HG02970 (cell line): ENCODE data around the gene INSR.
"Not testable (repeated sequence)": the region's sequence is repeated elsewhere in the genome, so short reads cannot be mapped to it uniquely, and the experiment has no call there.

Experiments used
- ATAC-seq: cut with Tn5 transposase; IDR thresholded peaks from one replicate; pipeline ENCODE4 v1.9.1; 2021; ENCODE audit warnings: mild to moderate bottlenecking, moderate library complexity, moderate number of reproducible peaks; ENCODE audit not compliant: unreplicated experiment, low FRiP score

The INSR gene

DNA sequence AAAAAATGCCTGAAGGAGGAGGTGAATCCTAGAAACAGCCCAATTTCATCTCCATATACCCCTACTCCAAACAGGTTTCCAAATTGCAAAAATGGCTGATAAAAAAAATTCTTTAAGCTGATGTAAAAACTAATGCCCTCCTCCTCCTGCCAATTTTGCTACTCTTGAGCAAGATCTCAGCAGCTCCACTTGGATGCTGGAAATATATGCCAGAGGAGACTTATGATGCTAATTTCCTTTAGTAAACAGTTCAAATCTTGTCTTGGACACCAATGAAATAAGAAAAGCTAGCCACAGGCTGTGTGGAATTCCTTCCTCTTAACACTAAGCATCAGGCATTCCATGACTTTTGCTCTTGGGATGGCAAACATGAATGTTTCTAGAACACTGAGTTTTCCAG, 67.5 kb downstream of the INSR start:
- no peak for ATAC-seq

DNA sequence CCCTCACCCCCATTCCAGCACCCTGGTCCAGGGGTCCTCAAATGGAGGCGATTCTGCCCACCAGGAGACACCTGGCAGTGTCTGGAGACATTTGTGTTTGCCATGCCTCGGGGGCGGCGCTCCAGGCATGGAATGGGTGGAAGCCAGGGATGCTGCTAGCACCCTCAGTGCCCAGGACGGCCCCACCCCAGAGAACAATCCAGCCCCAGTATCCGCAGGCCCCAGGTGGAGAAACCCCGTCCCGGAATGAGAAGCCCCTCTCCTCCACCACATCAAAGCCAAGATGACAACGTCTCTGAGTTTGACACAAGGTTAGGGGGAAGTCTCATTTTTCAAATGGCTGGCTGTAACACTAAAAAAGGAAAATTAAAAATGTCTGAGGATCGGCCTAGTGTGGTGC, 68.5 kb downstream of the INSR start:
- no peak for ATAC-seq

DNA sequence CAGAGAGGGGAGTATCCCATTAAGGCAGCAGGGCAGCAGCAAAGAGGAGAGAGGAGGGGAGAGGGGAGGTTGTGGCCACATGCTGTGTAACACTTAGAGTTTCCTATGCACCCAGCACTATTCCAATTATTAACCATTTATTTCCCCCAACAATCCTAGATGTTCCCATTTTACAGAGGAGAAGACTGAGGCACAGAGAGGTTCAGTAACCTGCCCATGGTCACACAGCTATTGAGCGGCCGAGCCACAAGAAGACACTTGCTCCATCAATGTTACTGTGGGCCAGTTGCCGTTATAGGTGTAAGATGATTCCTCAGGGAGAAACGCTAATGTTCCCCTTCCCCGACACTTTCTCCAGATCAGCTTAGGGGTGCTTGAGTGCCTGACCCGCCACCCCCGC, 69.2 kb downstream of the INSR start:
- no peak for ATAC-seq

DNA sequence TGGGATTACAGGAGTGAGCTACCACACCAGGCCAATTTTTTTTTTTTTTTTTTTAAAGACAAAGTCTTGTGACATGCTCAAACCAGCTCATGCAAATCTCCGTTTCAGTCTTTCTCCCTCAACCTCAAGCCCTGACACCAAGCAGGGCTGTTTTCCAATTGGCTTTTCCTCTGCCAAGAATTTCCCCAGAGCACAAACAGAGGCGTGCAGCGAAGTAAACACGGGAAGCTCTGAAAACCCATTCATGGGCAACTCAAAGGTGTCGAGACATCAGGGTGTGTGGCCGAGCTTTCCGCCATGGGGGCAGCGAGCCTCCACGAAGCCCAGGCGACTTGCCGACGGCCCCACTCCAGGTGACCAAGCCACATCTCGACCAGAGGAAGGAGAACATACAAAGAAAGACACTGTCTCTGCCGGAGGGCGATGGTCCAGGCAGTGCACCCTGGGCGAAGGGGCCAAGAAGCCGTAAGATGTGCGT, 70.0 kb downstream of the INSR start:
- no peak for ATAC-seq

DNA sequence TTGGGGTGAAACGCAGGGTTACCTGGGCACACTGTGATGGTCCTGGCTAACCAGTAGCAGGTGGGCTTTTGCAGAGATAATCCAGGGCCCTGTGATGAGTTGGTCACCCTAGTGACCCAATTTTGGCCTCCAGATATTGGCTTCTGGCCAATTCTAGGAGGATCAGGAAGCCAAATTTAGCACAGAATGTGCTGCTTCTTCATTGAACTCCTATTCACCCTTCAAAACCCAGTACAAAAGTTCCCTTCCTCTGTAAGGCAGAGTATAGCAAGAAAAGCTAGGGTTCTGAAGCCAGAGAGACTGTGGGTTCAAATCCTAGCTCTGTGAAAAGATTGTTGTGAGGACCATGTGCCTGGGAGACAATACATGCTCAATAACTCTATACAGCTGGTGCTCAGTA, 70.8 kb downstream of the INSR start:
- ATAC-seq, result no peak

DNA sequence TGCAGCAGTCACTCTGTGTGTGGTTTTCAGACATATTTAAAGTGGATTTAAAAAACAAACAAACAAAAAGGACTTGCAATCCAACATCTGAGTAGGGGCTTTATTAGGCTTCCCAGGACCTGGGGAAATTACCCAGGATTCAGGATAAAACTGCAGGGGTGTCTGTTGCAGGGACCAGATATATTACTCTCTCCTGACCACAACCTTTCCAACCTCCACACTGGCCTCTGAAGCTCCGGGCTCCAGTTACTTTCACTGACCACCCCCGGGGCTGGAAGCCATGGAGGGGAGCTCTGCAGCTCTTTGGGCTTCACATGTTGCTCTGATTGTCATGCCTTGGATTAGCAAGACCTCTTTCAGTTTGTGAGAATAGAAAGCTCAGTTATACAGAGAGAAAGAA, 75.2 kb downstream of the INSR start:
- no peak for ATAC-seq

DNA sequence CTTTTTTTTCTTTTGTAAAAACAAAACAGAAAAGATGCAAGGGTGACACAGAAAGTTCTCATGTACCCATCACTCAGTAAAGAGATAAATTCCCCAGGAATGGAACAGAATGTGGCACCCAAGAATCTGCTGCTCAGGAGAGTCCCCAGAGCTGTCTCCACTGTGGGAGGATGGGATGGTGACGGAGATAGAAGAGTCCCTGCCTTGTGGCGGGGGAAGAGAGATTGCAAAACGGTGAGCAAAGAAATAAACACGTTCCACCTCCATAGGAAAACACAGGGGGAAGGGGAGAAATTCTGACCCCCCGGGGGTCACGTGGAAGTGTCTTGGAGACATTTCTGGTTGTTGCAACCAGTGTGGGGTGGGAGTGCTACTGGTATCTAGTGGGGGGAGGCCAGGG, 76.4 kb downstream of the INSR start:
- ATAC-seq, result no peak

DNA sequence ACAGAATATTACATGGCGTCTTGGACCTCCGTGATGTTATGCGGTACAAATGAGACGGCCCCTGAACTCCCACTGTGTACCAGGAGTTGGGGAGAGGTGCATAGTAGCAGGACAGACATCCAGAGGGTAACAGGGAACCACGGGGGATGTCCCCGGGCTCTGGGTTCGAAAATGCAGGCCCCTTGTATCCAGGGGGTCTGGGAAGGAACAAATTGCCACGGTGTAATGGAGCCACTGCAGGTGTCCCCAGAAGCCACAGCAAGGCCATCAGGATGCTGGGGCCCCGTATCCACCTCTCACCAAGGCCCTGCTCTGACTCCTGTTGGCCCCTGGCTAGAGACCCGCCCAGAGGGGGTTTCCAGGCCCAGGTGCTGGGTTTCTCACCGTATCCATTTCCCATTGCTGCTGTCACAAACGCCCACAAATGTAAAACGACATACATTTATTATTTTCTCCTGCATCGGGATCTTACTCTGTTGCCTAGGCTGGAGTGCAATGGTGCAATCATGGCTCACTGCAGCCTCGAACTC, 77.8 kb downstream of the INSR start:
- no peak for ATAC-seq

DNA sequence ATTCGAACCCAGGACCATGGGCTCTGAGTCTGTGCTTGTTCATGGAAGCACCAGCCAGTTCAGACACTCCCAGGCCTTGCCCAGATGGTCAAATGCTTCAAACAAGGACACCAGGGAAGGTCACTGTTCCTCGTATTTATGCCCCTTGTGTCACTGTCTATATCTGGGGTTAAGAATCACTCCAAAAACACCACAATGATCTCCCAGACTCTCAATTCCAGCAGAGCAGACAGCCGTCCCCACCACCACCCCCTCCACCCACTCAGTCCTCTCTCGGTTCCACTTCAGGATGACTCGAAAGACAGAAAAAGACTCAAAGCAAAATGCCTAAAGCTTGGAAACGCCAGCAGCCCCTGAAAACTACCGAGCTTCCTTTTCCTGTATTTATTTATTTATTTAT, 79.0 kb downstream of the INSR start:
- no peak for ATAC-seq

DNA sequence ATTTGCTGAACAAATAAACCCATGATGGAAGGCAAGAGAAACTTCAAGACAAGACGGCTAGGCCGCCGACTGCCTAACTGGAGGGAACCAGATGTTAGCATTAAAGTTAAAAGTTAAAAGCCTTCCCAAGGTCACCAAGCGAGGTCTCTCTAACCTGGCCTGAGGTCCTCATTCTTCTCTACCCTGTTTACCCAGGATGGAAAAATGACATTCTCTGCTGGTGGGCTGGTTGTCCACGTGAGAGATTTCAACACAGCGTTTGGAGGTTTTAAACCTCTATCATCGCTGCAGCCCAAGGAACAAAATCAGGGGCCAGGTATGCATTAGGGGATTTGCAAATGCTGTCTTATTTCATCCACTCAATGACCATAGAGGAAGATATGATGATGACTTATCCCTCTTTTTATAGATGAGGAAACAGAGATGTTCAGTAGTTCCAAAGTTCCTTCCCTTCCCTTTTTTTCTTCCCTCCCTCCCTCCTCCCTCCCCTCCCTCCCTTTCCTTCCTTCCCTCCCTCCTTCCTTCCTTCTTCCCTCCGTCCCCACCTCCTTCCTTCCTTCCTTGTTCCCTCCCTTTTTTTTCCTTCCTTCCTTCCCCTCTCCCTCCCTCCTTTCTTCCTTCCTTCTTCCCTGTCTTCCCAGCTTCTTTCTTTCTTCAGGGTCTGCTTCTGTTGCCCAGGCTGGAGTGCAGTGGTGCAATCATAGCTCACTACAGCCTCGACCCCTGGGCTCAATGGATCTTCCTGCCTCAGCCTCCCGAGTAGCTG, 79.7 kb downstream of the INSR start:
- ATAC-seq, result no peak

DNA sequence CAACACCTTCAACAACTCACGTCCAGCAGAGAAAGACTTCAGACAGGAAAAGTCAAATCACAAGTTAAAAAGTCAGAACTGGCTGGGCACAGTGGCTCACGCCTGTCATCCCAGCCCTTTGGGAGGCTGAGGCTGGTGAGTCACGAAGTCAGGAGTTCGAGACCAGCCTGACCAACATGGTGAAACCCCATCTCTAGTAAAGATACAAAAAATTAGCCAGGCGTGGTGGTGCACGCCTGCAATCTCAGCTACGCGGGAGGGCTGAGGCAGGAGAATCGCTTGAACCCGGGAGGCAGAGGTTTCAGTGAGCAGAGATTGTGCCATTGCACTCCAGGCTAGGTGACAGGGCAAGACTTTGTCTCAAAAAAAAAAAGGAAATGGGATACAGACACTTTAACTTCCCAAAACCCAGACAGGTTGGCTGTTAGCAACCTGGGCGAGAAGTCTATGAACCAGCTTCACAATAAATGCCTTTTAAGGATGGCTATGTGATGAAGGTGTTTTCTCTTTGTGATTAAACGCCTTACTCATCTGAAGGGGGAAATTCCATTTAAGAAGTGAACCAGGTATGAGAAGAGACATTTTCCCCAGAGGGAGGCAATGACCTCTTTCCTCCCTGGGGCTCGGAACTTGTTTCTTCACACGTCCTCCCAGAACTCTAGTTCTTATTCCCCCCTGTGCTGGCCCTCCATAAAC, 80.4 kb downstream of the INSR start:
- ATAC-seq, result no peak

DNA sequence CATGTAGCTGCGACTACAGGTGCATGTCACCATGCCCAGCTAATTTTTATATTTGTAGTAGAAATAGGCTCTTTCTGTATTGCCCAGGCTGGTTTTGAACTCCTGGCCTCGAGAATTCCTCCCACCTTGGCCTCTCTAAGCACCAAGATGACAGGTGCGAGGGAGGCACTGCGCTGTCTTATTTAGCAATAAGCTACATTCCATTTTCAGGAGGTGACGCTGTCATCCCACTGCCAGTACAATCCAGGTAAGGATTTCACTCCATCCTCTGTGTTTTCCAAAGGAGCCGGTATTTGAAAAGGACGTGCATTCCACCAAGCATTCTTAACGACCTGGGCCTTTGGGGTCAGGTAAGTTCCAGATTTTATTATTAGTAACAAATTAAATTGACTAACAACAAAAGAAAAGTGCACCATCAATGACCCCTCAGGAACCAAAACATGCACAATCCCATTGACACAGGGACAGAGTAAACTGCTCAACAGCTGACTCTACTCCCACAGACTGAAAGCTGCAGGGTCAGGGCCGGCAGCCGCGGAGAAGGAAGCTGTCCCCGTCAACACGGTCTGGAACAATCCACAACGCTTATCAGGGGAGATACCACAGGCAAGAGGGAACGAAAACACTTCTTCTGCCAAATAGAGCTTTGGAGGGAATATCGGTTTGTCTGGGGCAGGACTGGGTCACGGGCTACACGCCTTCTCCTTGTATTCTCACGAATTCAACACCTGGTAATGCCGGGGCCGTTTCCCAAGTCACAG, 82.8 kb downstream of the INSR start:
- no peak for ATAC-seq

DNA sequence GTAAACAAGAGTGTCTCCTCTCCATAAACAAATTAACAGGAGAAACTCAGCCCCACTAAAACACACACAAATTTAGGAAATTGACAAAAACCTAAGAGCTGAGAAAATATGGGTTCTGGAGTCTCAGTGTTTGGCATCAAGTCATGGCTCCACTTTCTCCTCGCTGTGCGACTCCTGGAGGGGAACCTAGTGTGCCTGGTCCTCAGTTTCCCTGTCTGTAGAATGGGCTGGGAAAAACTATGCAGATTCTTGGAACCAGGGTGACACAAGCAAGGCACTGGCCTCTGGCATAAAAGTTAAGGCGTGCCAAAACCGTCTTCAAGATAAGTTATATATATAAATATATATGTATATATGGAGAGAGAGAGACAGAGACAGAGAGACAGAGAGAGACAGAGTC, 83.9 kb downstream of the INSR start:
- ATAC-seq, result no peak

DNA sequence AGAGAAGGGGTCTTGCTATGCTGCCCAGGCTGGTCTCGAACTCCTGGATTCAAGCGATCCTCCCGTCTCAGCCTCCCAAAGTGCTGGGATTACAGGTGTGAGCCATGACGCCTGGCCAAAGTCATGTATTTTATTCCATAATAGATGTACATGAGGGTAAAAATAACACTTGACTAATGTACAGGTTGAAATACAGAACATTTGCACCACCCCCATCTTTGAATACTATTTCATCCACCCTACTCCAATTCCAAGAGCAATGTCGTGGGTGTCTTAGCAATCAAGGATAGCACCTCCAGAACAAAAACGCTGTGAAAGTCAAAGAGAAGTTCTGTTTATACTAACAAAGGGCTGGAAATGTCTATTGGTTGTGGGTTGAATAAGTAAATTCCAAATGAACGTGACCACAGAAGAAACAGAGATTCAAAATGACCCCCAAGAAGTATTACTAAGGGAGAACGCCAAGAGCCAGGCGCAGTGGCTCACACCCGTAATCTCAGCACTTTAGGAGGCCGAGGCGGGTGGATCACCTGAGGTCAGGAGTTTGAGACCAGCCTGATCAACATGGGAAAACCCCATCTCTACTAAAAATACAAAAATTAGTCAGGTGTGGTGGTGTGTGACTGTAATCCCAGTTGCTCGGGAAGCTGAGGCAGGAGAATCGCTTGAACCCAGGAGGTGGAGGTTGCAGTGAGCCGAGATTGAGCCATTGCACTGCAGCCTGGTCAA, 84.5 kb downstream of the INSR start:
- ATAC-seq, result not testable (repeated sequence)

DNA sequence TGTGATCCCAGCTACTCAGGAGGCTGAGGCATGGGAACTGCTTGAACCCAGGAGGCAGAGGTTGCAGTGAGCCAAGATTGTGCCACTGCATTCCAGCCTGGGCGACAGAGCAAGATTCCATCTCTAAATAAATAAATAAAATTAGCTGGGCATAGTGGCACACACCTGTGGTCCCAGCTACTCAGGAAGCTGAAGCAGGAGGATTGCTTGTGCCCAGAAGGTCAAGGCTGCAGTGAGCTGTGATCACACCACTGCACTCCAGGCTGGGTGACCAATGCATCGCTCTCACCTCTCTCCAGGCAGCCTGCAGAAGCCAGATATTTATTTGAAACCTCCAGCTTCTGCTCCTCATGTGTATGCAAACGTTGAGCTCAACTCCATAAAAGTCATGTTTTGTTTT, 85.2 kb downstream of the INSR start:
- not testable (repeated sequence) for ATAC-seq

DNA sequence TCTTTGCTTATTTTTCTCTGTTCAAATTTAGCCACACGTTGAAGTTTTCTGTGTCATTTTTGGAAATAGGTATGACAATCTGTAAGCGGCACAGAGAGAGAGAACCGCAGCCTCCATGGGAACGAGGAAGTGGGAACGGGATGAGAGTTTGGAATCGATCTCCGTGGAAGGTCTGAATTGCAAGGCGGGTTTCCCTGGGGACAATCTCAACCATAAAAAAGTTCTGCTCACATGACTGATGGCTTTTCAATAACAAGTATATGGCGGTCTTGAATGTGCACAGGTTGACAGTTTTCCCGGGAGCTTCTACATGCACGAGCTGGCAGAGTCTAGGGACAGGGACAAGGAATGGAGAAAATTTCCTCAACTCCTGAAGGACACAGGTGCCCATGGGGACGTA, 90.9 kb downstream of the INSR start:
- ATAC-seq, result no peak

DNA sequence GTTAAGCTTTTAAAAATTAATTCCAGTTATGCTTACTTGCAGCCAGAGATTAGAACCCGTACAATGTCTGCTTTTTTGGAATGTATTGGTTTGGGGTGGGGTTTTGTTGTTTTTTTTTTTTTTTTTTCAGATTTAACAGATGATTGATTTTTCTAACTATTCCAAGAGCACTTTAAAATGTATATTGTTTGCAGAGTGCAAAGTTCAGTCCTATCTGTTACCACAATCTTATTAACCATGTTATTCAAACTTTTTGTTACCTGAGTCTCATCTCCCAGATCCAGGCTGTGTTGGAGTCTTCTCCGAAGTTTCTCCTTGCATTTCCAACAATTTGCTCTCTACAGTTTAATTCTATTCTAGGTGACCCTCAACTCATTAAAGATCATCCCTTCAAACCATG, 91.3 kb downstream of the INSR start:
- ATAC-seq, result no peak

DNA sequence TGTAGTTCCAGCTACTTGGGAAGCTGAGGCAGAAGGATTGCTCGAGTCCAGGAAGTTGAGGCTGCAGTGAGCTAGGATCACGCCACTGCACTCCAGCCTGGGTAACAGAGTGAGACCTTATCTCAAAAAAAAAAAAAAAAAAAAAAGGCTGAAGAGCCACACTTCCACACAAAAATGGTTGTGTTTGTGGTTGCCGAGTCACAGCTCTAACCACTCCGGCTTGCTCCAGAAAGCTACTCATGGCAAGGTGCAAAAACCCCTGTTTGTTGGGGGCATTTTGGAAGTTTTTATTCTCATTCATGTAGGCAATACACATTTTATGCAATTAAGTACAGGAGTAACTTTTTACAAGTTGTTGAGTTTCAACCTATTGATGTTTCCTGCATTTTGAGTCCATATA, 93.5 kb downstream of the INSR start:
- no peak for ATAC-seq

DNA sequence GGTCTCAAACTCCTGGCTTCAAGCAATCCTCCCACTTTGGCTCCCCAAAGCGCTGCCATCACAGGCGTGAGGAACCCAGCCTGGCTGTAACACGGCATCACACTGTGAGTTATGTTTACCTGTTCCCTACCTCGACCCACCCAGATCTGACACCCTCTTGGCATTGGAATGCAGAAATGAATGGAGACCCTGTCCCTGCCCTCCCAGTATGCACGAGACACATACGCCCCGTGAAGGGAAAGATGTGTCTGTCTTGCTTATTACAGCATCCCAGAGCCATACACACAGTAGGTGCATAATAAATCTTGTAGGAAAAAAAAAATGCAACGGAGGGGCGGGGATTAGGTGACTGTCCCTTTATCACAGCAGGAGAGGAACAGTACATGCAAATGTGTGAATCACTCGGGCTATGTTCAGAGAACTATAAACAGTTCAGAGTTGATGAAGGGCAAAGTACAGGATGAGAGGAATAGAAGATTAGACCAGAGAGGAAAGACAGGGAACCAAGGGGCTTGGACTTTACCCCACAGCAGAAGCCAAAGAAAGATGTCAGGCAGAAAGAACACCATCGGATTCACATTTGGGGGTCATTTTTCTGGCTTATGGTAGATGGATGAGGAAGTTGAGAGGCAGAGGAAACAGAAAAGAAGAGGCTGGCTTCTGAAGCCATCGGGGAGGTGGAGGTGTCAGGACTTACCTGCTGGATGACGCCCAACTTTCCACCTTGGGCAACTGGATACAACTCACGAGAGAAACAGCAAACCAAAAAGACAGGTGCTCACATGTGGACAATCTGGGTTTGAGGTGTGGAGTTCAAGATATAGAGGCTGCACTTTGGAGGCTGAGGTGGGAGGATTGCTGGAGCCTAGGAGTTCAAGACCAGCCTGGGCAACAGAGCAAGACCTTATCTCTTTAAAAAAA, 94.3 kb downstream of the INSR start:
- ATAC-seq, result no peak
